HG02973 (cell line): ENCODE data around the gene SHISAL1.
"Not testable (repeated sequence)": the region's sequence is repeated elsewhere in the genome, so short reads cannot be mapped to it uniquely, and the experiment has no call there.

Experiments
- ATAC-seq: cut with Tn5 transposase; IDR thresholded peaks from one replicate; pipeline ENCODE4 v1.9.1; 2021; ENCODE audit warnings: moderate library complexity; ENCODE audit not compliant: unreplicated experiment

Gene SHISAL1

DNA sequence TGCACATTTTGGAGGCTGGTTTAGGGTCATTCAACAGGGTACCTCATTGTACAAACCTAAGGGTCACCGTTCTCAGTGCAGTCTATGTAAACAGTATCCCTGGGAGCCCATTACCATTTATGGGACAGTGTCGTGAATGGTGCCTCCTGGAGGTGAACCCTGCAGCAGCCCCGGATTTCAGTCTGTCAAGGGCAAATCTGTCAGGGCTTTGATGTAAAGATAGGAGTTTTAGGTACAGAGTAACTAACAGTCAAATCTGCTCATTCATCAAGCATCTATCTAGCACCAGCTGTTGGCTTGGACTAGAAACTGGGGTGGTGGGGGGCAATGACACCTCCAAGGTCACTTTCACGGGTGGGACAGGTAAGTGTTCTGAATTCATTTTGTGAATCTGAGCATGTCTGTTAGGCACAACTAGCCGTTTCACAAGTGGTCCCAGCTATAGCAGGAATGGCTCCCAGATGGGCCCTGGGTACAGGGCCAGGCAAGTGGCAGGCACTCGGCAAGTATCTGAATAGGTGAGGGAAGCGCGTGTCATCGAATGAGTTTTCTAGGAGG, 68.4 kb downstream of the SHISAL1 start:
- ATAC-seq, result no peak

DNA sequence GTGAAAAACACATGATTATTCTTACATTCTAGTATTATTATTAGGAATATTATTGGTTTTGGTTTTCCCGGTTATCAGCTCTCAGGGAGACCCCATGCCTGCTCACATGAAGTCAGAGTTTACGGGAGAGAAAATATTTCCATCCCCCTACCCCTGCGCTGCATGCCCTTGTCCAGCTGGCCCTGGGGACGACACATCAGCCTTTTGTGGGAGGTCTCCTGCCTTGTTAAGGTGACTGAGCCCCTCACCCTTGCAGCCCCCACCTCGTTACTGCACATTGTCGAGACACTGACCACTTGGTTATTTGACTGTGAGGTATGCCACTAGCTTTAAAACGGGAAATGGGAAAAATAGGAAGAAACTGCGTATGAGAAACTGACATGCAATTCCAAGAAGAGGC, 69.0 kb downstream of the SHISAL1 start:
- ATAC-seq, result no peak

DNA sequence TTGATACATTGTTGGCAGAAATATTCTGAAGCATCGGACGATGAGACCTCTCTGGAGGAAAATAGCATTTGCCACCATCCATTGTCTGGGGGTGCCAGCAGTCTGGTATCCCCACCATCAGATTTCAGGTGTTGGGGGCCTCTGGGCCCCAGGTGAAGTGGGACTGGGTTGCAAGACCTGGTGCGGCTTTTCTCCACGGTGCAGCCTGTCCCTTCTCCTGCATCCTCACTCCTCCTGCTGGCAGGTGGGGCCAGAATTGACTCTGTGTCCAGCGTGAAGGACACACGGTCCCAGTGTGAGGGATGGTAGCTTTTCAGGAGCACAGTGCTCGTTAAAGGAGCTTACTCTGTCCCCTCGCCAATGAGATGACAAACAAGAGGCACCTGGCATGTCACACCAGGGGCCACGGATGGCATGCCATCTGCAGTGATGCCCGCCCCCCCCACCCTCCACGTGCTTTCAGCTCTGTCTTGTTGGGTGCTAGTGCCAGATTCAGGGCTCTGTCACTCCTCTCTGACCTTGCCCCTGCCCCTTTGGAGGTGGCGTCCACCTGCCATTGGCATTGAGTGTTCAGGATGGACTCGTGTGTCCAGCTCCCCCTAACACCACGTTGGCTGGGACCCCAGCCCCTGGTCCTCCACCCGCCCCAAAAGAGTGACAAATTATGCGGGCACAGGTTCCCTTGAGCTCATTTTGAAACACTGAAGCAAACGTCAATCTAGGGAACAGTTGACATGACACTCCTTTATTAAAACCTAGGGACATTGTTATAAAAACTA, 69.6 kb downstream of the SHISAL1 start:
- no peak for ATAC-seq

DNA sequence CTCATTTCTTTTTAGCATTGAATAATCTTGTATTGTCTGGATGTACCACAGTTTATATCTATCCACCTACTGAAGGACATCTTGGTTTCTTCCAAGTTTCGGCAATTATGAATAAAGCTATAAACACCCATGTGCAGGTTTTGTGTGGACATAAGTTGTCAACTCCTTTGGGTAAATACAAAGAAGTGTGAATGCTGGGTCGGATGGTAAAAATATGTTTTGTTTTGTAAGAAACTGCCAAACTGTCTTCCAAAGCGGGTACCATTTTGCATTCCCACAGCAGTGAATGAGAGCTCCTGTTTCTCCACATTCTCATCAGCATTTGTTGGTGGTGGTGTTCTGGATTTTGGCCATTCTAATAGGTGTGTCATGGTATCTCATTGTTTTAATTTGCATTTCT, 71.6 kb downstream of the SHISAL1 start:
- ATAC-seq, result not testable (repeated sequence)

DNA sequence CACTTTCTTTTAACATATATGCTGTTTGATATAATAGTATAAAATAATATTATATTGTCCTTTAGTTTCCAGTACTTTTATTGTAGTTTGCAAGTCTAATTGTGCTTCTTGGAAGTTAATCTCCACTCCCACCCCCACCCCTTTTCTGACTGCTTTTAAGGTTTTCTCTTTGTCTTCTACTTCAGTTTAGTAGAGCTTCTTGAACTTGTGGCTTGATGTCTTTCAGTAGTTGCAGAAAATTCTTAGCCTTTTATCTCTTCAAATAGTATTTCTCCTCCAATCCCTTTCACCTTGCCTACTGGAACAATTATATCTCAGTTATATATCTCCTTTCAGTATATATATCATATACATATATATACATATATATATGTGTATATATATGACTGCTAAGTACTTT, 75.5 kb downstream of the SHISAL1 start:
- ATAC-seq, result no peak

DNA sequence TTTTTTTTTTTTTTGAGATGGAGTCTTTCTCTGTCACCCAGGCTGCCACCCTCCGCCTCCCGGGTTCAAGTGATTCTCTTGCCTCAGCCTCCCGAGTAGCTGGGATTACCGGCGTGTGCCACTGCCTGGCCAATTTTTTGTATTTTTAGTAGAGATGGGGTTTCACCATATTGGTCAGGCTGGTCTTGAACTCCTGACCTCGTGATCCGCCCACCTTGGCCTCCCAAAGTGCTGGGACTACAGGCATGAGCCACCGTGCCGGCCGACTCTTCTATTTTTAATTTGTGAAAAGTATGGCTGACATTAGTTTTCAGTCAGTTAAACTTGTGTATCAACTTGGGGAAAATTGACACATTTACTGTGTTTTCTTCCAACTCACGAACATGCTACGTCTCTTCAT, 78.4 kb downstream of the SHISAL1 start:
- not testable (repeated sequence) for ATAC-seq

DNA sequence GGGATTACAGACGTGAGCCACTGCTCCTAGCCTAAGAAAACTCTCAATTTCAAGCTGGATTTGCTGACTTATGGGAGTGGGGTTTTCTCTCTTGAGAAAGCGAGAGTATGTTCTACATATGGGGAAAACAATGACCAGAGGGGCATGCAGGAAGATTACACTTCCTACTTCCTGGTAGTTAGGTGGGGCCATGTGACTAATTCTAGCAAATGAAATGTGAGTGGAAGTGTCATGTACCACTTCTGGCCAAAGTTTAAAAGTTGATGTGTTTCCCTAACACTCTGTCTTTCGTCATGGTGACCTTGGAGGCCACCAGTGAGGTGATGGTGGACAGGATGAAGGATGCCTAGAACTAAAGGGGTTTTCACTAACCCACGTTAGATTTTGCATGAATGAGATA, 81.5 kb downstream of the SHISAL1 start:
- no peak for ATAC-seq

DNA sequence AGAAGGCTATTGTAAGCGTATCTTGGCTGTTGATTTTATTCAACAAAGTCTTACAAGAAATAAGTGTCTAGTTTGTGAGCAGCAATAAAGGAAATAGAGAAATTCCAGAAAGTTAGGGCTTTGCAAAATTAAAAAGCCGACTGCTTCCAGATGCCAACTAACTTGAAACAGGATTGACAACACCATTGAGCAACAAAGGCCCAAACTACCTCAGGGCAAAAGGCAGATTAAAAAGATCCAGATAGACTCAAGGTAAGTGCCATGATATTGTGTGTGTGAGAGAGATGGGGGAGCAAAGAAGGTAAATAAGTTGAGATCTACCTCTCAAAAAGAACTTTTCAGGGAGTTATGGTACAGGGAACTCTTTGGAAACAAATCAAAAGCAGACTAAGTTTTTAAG, 82.9 kb downstream of the SHISAL1 start:
- no peak for ATAC-seq

DNA sequence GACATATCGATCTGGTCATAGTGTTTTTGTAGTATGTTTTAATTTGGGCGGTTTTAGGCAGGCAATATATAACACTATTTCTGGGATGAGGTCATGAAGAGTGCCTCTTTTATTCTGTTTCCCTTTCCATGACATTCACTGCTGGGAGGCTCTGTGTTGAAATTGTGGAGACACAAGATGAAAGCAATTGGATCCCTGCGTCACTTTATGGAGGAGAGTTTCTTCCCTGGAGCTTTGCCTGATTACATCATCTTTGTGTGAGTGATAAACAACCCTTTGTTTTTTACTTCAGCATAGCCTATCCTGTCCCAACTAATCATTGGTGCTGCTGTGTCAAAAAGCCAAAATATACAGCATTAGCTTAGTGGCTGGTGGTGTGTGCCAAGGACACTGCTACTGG, 83.4 kb downstream of the SHISAL1 start:
- no peak for ATAC-seq

DNA sequence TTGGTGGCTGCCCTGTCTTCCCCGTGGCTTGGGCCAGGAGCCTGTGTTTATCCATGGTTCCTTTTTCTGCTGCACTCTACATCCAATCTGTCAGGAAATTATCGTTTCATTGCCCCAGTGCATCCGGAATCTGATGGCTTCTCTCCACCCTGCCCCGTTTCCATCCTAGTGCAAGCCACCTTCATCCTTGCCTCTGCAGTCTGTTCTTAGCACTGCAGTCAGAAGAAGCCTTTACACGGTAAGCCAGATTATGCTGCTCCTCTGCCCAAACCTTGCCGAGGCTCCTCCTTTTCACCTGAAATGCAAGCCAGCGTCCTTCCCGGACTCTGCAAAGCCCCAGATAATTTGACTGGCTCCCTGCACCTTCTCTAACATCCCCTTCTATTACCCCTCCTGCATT, 86.9 kb downstream of the SHISAL1 start:
- no peak for ATAC-seq

DNA sequence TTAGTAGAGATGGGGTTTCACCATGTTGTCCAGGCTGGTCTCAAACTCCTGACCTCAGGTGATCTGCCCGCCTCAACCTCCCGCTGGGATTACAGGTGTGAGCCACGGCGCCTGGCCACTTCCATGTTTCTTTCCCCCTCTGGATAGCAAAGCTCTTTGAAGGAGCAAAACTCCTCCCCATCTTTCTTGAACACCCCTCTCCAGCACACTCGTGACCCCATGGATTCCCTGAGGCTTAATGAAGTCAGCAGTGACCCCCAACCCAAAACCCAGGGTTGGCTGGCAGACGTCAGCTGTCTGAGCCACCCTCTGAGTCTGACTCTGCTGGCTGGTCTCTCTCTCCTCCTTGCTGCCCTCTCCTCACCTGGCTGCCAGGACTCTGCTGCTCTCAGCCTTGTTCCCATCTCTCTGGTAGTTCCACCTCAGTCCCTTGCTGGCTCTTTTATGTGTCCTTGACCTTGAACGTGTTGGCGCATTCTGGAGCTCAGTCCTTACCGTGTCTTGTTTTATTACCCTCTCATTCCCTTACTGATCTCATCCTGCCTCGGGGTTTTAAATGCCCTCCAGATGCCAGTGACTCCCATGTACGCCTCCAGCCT, 87.6 kb downstream of the SHISAL1 start:
- no peak for ATAC-seq

DNA sequence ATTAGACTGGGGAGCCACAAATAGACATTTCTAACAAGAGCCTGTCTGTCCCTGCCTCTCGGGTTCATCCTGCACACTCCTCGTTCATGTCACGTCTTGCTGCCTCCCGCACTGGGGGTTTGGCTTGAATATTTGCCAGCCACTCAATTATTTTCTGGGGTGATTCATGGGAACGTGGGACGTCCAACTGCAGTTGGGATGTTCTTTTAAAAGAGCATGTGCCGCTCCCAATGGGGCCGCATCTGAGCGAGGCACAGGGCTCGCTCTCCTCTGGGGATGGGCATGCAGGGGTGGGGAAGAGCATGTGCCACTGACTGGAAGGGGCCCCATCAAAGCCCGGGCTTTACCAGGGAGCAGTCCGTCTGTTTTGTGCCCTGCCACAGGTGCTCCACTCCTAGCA, 88.6 kb downstream of the SHISAL1 start:
- no peak for ATAC-seq

DNA sequence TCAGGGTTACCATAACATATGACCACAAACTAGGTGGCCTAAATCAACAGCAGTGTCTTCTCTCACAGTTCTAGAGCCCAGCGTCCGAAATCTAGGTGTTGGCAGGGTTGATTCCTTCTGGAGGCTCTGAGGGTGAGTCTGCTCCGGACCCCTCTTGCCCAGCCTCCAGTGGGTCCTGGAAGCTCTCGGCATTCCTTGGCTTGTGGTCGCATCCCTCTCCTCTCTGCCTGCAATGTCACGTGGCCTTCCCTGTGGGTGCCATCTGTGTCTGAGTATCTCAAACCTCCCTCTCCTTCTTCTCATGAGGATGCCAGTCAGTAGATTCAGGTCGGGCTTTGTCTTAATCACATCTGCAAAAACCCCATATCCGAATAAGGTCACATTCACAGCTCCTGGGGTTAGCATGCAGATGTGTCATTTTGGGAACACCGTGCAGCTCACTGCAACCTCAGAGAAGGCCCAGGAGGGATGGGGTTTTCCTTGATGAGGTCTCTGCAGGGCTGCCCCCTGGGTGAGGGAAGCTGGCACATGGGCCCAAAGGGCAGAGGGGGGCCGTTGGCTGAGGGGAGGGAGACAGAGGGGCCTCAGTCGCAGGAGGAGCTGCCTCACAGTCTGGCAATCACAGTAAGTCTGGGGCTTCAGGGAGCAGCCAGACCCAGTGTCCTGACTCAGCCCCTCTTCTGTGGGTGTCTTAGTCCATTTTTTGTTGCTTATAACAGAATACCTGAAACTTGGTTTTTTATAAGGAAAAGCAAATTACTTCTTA, 90.9 kb downstream of the SHISAL1 start:
- no peak for ATAC-seq

DNA sequence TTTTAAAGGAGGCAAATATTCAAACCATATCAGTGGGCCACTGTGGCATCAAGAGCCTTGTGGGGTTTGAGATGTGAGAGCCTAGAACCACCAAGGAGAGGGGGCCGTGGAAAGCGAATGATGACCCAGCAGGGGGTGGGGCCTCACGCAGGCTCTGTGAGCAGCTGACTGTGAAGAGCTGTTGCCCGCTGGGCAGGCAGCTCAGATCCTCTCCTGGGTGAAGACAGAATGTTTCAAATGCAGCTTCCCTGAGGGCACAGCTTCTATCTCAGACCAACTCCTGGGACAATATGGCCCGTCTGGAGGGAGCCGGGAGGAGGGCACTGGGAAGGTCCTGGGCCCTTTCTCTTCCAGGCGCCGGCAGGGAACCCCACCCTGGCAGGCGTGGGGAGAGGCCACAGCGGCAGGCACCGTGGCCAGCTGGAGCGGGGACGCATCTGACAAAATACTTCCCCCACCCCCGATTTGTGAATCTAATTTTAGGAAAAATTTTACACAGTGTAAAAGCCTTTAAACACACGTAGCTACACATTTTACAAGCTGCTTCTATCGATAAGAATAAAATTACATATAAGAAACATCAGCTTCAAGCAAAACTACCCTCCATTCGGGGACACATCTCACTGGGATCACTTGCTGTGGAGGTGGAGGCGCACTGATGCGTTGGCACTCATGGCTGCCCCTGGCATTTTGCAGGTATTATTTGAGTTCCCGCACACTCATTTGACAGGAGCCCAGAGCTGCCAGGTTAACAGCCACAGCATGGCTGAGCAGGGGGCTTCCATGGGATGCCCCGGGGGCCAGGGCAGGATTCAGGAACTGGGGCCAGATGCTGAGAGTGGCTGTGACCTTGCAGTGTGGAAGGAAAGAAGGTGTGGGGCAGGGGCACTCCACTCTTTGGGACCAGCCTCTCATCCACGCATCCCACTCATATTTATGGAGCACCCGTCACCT, 91.7 kb downstream of the SHISAL1 start:
- ATAC-seq, result no peak

DNA sequence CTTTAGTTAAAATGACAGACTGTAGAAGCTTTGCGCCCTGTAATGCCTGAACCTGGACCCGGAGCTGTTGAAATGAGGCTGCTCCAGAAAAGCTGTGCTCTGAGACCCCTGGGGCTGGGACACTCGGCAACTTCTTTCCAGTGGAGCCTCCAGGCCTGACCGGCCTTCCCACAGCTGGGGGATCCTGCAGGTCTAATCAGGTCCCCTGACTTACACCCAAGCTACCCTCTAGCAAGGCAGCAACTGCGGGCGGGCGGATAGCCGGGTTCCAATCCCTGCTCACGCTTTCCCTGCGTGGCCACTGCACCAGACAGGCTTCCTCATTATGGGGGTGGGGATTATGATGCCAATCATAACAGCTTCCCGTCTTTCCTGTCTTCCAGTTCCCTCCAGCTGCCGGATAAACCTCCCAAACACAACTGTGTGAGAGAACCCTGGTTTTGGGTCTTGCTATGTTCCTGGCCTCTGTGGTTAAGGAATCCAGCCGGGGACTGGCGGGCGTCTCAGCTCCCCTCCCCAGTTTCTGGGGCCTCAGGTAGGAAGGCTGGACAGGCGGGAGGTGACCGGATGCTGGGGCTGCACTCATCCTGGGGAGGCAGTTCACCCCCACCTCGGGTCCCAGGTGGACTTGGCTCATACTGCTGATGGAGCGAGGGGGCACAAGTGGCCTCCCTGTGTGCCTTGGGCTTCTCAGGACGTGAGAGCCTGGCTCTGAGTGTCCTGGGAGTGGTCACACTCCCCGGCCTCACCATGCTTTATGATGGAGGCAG, 93.5 kb downstream of the SHISAL1 start:
- no peak for ATAC-seq

DNA sequence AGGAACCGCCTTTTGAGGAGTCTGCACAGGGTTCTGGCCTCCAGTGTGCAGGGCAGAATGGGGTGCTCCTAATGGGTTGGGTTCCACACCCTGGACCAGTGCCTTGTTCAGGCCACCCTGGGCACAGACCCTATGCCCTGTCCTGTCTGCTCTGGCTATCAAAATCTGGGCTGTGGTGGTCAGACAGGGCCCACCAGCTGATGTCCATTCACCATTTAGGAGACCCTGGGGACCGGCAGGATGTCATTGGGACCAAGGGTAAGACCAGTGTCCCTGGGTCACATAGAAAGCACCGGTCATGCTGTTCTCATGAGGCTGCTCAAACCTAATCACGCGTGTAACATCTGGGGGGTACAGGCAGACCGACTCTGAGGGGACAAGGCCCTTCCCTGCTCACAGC, 94.7 kb downstream of the SHISAL1 start:
- no peak for ATAC-seq

DNA sequence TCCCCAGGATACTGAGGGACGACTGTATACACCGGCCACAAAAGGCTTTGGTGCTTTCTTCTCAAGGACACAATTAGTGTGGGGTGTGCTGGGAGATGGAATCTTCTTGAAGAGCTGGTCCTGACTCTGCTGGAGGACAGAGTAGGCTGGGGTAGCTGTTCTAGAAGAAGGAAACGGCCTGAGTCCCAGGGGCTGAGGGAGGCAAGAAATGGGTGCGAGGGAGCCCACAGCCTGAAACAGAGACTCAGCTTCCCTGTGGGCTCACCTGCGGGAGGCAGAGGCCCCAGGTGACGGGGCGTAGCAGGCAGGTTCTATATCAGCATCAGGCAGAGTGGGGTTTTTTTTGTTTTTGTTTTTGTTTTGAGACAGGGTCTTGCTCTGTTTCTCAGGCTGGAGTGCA, 95.4 kb downstream of the SHISAL1 start:
- no peak for ATAC-seq

DNA sequence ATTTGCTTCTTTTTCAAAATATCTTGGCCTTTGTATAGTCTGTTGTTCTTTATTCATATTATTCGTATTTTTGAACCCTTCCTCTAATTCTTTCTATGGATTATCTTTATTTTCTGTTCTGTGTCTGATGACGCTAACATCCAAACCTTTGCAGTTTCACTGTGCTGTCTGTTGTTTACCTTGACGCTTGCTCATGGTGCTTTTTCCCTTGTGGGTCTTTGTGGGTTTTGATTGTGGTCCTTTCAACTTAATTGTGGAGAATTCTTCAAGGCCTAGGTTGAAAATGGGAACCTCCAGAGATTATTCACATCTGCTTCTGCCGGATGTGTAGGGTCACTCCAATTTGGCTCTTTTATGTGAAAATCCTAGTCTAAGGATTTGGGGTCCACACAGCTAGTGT, 97.5 kb downstream of the SHISAL1 start:
- ATAC-seq, result no peak

DNA sequence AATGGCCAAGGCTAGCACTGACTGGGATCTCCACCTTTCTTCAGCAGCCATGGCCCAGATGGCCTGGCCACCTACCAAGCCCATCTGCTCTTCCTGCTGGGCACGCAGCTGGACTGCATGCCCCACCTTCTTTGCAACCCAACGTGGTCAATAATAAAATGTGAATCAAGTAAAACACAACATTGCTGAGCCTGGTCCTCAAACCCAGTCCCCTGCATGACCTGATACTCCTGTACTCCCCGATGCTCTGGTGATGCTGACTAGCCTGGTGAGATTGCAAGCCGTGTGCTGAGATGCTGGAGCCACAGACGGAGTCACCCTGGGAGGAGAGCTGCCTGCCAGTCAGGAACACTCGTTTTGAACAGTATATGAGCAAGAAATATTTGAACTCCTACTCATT, 98.0 kb downstream of the SHISAL1 start:
- ATAC-seq, result no peak

DNA sequence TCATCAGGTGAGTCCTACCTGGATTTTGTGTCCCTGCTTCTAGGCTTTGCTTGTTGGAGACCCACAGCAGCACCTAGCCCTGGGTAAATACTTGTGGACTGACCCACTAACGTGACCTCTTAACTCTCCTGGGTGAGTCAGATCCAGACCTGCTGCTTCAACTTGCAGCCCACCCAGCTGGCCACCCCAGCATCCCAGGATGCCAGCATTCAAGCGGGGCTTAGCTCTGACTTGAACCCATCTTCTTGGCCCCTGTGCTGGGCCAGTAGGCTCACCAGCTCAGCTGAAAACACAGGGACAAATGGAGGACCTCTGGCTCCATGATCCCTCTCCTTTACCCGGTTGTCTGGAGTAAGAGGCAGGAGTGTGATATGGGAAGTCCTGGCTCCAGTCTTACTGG, 98.6 kb downstream of the SHISAL1 start:
- ATAC-seq, result no peak
